Mucosa of descending colon (tissue), 3 donors: Measurements from ENCODE around the gene LAMB4. TPM values are rescaled to one million over a fixed set of nuclear protein-coding genes. Genes with fewer than 3 reads are reported as not detected.

Experiments used
- ATAC-seq: fragments of 200-7000 bp; cut with Tn5 transposase; one replicate; pipeline ENCODE4 v1.9.1; 2020; ENCODE audit warnings: mild to moderate bottlenecking, moderate library complexity
- DNase-seq, 3 donors: peaks; one replicate each; pipeline ENCODE4 v3.0.0-alpha.2; 2020
- H3K36me3 ChIP-seq: fragments of 200-600 bp; one replicate; pipeline ENCODE4 v1.8.0; 2021; ENCODE audit warnings: low read depth, mild to moderate bottlenecking
- H3K4me1 ChIP-seq: fragments of 200-600 bp; one replicate; pipeline ENCODE4 v1.8.0; 2021; ENCODE audit warnings: low read depth, mild to moderate bottlenecking
- H3K4me3 ChIP-seq: fragments of 200-600 bp; one replicate; pipeline ENCODE4 v1.8.0; 2021; ENCODE audit warnings: mild to moderate bottlenecking
- H3K9me3 ChIP-seq: fragments of 200-600 bp; one replicate; pipeline ENCODE4 v1.8.0; 2021; ENCODE audit warnings: mild to moderate bottlenecking
- CTCF ChIP-seq: fragments of 200-600 bp; IDR thresholded peaks from one replicate; pipeline ENCODE4 v1.8.0; 2022; ENCODE audit warnings: antibody characterized with exemption, mild to moderate bottlenecking
- intact Hi-C, 2 donors: fragments of 100-400 bp; cut with DNase I in 1 of 2; cut with micrococcal nuclease in 1 of 2; formaldehyde crosslinking; loops; one replicate each; pipeline versions ENCODE4 v1.11.0 to v1.11.1; 2022; cut with DNase I, micrococcal nuclease
- total RNA-seq, 3 donors: library from RNA; stranded (reverse); fragmentation: NEBNext Ultra II Directional in 2 of 3; extraction: Animal tissue kit (Norgen Biotek cat#: 25700) in 2 of 3; gene quantifications; one replicate each; pipeline versions ENCODE4 v1.2.1 to v1.2.4, GENCODE V29; 2021 to 2023
- donor health status: DM: no; HTN: no; CAD: no; lungs with moderate emphysema.
- donor health status: DM: no; HTN: no; CAD: no.
- donor health status: DM: no; HTN: yes; CAD: no.

LAMB4 gene
- total RNA-seq, 3 donors from 2014 or later: 0.22 TPM; not detected in 2

- Histone ChIP-seq H3K9me3 (no peaks in the 10 kb centered on the region), H3K4me1 (no peaks in the 10 kb centered on the region), H3K4me3 (no peak overlapping the region), H3K36me3 (no peaks in the 10 kb centered on the region)
- no peak for TF ChIP-seq CTCF
- DNase-seq: no peak
- intact Hi-C loops: no loop called here
- peak; percentile 42 for ATAC-seq
Measured at GRCh38 chr7:108142675-108143259, 12.6 kb upstream of the LAMB4 start.

- no peak for ATAC-seq
- intact Hi-C loops: no loop called here
- DNase-seq: no peak
- no peaks in the 10 kb centered on the region for H3K4me1 ChIP-seq
- H3K36me3 ChIP-seq: no peaks in the 10 kb centered on the region
- H3K9me3 ChIP-seq: no peaks in the 10 kb centered on the region
- H3K4me3 ChIP-seq: no peak overlapping the region
- TF ChIP-seq CTCF: no peak
Measured at GRCh38 chr7:108142180-108142579, 12.0 kb upstream of the LAMB4 start.

- no peak for DNase-seq
- TF ChIP-seq CTCF: no peak
- no peak for ATAC-seq
- H3K4me1 ChIP-seq: no peaks in the 10 kb centered on the region
- H3K9me3 ChIP-seq: no peaks in the 10 kb centered on the region
- H3K4me3 ChIP-seq: no peak overlapping the region
- intact Hi-C loops: no loop called here
- no peaks in the 10 kb centered on the region for H3K36me3 ChIP-seq
Measured at GRCh38 chr7:108140671-108141070, 10.5 kb upstream of the LAMB4 start.

- ATAC-seq (no peak), DNase-seq (no peak)
- no peak overlapping the region for H3K4me3 ChIP-seq
- intact Hi-C loops: no loop called here
- no peaks in the 10 kb centered on the region for H3K4me1 ChIP-seq
- no peaks in the 10 kb centered on the region for H3K36me3 ChIP-seq
- TF ChIP-seq CTCF: no peak
- H3K9me3 ChIP-seq: no peaks in the 10 kb centered on the region
Measured at GRCh38 chr7:108138911-108139310, 8.8 kb upstream of the LAMB4 start.

GRCh38 chr7:108137993-108138392 lies 7.8 kb upstream of the LAMB4 start:
- ATAC-seq (no peak), DNase-seq (no peak)
- Histone ChIP-seq H3K36me3 (no peaks in the 10 kb centered on the region), H3K9me3 (no peaks in the 10 kb centered on the region), H3K4me1 (no peaks in the 10 kb centered on the region), H3K4me3 (no peak overlapping the region)
- intact Hi-C loops: no loop called here
- TF ChIP-seq CTCF: no peak

- Histone ChIP-seq H3K4me3 (no peak overlapping the region), H3K4me1 (no peaks in the 10 kb centered on the region), H3K9me3 (no peaks in the 10 kb centered on the region), H3K36me3 (no peaks in the 10 kb centered on the region)
- ATAC-seq: no peak
- intact Hi-C loops: no loop called here
- TF ChIP-seq CTCF: no peak
- DNase-seq: no peak
Measured at GRCh38 chr7:108137040-108137439, 6.9 kb upstream of the LAMB4 start.
